ENCODE measurements around the gene SENP2.

DNA sequence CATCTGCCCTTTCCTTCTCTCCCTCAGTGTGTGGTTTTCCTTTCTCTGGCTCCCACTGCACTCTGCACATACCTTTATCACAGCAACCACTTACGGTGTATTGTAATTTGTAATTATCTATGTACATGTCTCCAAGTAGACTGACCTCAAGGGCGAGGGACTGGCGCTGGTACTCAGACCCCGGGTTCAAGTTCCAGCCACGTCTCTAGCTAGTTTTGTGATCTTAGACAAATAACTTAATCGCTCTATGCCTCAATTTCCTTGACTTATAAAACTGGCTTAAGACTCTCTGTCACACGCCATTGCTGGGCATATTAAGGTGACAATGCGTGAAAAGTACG lies 607 bp upstream of the SENP2 start:
- TF ChIP-seq, protein P1, sequence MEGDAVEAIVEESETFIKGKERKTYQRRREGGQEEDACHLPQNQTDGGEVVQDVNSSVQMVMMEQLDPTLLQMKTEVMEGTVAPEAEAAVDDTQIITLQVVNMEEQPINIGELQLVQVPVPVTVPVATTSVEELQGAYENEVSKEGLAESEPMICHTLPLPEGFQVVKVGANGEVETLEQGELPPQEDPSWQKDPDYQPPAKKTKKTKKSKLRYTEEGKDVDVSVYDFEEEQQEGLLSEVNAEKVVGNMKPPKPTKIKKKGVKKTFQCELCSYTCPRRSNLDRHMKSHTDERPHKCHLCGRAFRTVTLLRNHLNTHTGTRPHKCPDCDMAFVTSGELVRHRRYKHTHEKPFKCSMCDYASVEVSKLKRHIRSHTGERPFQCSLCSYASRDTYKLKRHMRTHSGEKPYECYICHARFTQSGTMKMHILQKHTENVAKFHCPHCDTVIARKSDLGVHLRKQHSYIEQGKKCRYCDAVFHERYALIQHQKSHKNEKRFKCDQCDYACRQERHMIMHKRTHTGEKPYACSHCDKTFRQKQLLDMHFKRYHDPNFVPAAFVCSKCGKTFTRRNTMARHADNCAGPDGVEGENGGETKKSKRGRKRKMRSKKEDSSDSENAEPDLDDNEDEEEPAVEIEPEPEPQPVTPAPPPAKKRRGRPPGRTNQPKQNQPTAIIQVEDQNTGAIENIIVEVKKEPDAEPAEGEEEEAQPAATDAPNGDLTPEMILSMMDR (IDR thresholded peaks at IDR 0.05 in 2 of 3, conservative IDR thresholded peaks at IDR 0.05 in 1 of 3; ENCODE audit: insufficient read depth in 2 of 3, low read depth in 1 of 3, low read length in 3 of 3), result no peak
- TF ChIP-seq ZNF24 (IDR thresholded peaks at IDR 0.05), result no peak
- TF ChIP-seq, protein P2, sequence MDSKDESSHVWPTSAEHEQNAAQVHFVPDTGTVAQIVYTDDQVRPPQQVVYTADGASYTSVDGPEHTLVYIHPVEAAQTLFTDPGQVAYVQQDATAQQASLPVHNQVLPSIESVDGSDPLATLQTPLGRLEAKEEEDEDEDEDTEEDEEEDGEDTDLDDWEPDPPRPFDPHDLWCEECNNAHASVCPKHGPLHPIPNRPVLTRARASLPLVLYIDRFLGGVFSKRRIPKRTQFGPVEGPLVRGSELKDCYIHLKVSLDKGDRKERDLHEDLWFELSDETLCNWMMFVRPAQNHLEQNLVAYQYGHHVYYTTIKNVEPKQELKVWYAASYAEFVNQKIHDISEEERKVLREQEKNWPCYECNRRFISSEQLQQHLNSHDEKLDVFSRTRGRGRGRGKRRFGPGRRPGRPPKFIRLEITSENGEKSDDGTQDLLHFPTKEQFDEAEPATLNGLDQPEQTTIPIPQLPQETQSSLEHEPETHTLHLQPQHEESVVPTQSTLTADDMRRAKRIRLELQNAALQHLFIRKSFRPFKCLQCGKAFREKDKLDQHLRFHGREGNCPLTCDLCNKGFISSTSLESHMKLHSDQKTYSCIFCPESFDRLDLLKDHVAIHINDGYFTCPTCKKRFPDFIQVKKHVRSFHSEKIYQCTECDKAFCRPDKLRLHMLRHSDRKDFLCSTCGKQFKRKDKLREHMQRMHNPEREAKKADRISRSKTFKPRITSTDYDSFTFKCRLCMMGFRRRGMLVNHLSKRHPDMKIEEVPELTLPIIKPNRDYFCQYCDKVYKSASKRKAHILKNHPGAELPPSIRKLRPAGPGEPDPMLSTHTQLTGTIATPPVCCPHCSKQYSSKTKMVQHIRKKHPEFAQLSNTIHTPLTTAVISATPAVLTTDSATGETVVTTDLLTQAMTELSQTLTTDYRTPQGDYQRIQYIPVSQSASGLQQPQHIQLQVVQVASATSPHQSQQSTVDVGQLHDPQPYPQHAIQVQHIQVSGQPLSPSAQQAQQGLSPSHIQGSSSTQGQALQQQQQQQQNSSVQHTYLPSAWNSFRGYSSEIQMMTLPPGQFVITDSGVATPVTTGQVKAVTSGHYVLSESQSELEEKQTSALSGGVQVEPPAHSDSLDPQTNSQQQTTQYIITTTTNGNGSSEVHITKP (IDR thresholded peaks at IDR 0.05; ENCODE audit: partially characterized antibody), result no peak
- TF ChIP-seq POLR2A (conservative IDR thresholded peaks at IDR 0.05), result no peak
